Glutamatergic neuron (in vitro differentiated cells): ENCODE data around the gene IGFN1. TPM values are rescaled to one million over a fixed set of nuclear protein-coding genes. Genes with fewer than 3 reads are reported as not detected.

ENCODE experiments used
- DNase-seq: peaks from one replicate; pipeline ENCODE4 v3.0.0; 2022
- H3K27ac Mint-ChIP-seq: one replicate; pipeline ENCODE4 v1.8.0; 2020; ENCODE audit warnings: mild to moderate bottlenecking, mixed read lengths, inconsistent platforms; ENCODE audit not compliant: unreplicated experiment
- H3K27me3 Mint-ChIP-seq: one replicate; pipeline ENCODE4 v1.8.0; 2020; ENCODE audit warnings: mild to moderate bottlenecking, moderate library complexity, mixed read lengths, inconsistent platforms; ENCODE audit not compliant: unreplicated experiment
- H3K36me3 Mint-ChIP-seq: one replicate; pipeline ENCODE4 v1.8.0; 2020; ENCODE audit warnings: mild to moderate bottlenecking, mixed read lengths, inconsistent platforms; ENCODE audit not compliant: unreplicated experiment
- H3K4me1 Mint-ChIP-seq: one replicate; pipeline ENCODE4 v1.8.0; 2020; ENCODE audit warnings: mild to moderate bottlenecking, low read depth, mixed read lengths, inconsistent platforms; ENCODE audit not compliant: unreplicated experiment
- H3K4me3 Mint-ChIP-seq: one replicate; pipeline ENCODE4 v1.8.0; 2020; ENCODE audit warnings: mild to moderate bottlenecking, mixed read lengths, inconsistent platforms; ENCODE audit not compliant: unreplicated experiment
- H3K9me3 Mint-ChIP-seq: one replicate; pipeline ENCODE4 v1.8.0; 2020; ENCODE audit warnings: mild to moderate bottlenecking, moderate library complexity, mixed read lengths, inconsistent platforms; ENCODE audit not compliant: unreplicated experiment
- total RNA-seq: library from RNA; stranded (reverse); fragmentation: NEBNext Ultra II Directional; extraction: Animal tissue kit (Norgen Biotek cat#: 25700); gene quantifications from one replicate; pipeline ENCODE4 v1.2.1, GENCODE V29; 2021; ENCODE audit not compliant: unreplicated experiment
- TF ChIP-seq, protein P1 (sequence below): fragments of 200-600 bp; sonication (generic); IDR thresholded peaks from one replicate; pipeline ENCODE4 v1.5.0; 2021; ENCODE audit not compliant: partially characterized antibody, unreplicated experiment

IGFN1 gene
- total RNA-seq, 1 donor from 2014 or later: 1.9 TPM

DNA sequence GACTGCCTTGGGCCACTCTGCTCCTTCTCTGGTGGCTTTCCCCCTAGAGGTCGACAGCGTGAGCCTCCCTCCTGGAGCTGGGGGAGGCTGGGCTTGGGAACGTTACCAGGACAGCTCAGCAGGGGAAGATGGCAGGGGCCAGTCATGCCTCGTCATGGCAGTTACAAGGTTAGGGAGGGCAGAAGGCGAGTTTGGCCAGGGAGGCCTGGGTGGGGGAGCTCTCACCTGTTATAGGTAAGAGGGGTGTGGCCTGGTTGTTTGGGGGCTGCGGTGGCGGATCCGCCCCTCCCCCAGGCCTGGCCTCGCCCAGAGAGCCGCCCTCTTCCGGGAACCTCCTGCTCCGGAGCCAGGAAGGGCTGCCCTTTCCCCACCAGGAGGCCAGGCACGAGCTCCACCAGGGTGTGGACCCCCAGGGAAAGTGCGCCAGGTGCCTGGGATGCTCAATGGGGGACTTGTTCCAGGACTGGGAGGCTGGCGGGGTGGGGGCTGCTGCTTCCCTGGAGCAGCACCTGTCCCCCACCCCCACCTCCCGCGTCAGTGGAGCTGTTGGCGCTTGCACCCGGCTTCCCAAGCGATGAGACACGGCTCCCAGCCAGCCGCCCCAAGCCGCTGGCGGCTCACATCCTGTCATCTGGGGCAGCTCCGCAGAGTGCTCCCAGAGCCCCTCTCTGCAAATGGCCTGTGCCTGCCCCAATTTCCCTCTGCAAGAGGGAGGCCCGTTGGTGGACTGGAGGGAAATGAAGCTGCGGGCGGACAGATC lies 69.0 kb downstream of the IGFN1 start:
- Mint-ChIP-seq H3K27me3 (peaks cover 3% of the 10 kb centered on the region), H3K9me3 (peaks cover 2% of the 10 kb centered on the region), H3K27ac (no peak overlapping the region), H3K36me3 (no peaks in the 10 kb centered on the region), H3K4me3 (no peak overlapping the region), H3K4me1 (no peaks in the 10 kb centered on the region)
- TF ChIP-seq, protein P1, sequence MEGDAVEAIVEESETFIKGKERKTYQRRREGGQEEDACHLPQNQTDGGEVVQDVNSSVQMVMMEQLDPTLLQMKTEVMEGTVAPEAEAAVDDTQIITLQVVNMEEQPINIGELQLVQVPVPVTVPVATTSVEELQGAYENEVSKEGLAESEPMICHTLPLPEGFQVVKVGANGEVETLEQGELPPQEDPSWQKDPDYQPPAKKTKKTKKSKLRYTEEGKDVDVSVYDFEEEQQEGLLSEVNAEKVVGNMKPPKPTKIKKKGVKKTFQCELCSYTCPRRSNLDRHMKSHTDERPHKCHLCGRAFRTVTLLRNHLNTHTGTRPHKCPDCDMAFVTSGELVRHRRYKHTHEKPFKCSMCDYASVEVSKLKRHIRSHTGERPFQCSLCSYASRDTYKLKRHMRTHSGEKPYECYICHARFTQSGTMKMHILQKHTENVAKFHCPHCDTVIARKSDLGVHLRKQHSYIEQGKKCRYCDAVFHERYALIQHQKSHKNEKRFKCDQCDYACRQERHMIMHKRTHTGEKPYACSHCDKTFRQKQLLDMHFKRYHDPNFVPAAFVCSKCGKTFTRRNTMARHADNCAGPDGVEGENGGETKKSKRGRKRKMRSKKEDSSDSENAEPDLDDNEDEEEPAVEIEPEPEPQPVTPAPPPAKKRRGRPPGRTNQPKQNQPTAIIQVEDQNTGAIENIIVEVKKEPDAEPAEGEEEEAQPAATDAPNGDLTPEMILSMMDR: no peak
- no peak for DNase-seq

DNA sequence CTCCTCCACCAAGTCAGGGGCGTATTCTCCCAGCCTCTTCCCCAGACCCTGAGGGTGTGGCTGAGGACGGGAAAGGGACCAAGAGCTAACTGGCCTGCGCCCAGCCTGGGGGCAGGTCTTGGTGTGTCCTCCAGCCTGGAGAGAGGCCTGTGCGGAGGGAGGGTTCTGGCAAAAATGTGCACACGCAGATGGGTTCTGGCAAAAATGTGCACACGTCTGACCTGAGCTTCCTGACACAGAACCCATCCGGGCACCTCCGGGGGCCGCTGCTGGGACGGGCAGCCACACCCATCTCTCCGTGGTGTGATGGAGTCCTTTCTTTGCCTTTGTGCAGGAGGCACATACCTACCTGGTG lies 69.6 kb downstream of the IGFN1 start:
- Mint-ChIP-seq H3K27ac (no peak overlapping the region), H3K4me3 (peak overlapping the region; percentile 58), H3K36me3 (no peaks in the 10 kb centered on the region), H3K9me3 (peaks cover 2% of the 10 kb centered on the region), H3K4me1 (no peaks in the 10 kb centered on the region), H3K27me3 (peaks cover 3% of the 10 kb centered on the region)
- TF ChIP-seq, protein P1: no peak
- no peak for DNase-seq

GRCh38 chr1:201260648-201261311 lies 70.2 kb downstream of the IGFN1 start:
- no peak for DNase-seq
- H3K9me3 Mint-ChIP-seq: peaks cover 2% of the 10 kb centered on the region
- TF ChIP-seq, protein P1: no peak
- no peak overlapping the region for H3K27ac Mint-ChIP-seq
- peaks cover 3% of the 10 kb centered on the region for H3K27me3 Mint-ChIP-seq
- H3K4me3 Mint-ChIP-seq: peak overlapping the region; percentile 58
- H3K36me3 Mint-ChIP-seq: no peaks in the 10 kb centered on the region
- H3K4me1 Mint-ChIP-seq: no peaks in the 10 kb centered on the region

DNA sequence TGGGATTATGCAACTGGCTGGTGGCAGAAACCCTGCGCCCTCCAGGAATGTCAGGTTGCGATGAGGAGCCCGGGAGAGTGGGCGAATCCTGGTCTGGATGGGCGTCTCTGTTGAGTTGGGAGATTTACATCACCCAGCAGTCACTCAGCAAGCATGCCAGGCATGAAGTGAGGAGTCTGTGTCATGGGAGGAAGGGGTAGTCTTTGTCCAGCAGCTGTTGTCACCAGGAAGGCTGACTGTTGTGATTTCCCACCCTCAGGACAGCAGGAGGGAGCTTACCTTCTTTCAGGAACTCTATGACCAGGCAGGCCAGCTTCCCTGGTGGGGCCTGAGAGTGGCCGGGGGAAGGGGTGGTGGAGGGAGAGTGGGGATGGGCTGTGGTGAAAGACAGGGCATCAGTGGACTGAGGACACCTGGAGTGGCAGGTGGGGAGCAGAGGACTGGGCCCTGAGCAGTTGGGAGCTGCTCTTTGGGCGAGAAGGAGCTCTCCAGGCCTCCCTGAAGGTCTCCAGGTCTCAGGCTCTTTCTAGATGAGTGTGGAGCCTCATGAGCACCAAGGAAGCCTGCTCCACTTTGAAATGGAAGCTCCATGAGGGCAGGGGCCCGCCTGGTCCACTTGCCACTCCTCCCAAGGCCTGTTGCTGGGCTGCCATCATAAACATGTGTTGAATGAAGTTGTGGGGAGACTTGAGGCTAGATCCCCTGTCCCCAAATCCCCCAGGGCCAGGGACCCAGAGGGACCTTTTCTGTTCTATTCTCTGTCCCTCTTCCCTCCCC lies 71.3 kb downstream of the IGFN1 start:
- Mint-ChIP-seq H3K27me3 (peaks cover 3% of the 10 kb centered on the region), H3K27ac (no peak overlapping the region), H3K4me1 (no peaks in the 10 kb centered on the region), H3K9me3 (peaks cover 2% of the 10 kb centered on the region), H3K36me3 (no peaks in the 10 kb centered on the region), H3K4me3 (no peak overlapping the region)
- no peak for DNase-seq
- TF ChIP-seq, protein P1: no peak
